ENCODE measurements around the gene KLRK1. TPM values are rescaled to one million over a fixed set of nuclear protein-coding genes. Genes with fewer than 3 reads are reported as not detected.
A peak's percentile ranks its signal among the peaks of the same experiment; 100 is the strongest.
"Not testable (repeated sequence)": the region's sequence is repeated elsewhere in the genome, so short reads cannot be mapped to it uniquely, and the experiment has no call there.

The KLRK1 gene
- total RNA-seq, 1 donor: under 0.01 TPM

GRCh38 chr12:10339053-10339840, 50.6 kb downstream of the KLRK1 start:
- no peak for TF ChIP-seq CTCF (IDR thresholded peaks at IDR 0.05; ENCODE audit: extremely low read depth, low read depth, low read length)
- Histone ChIP-seq H3K4me3 (ENCODE audit: insufficient read depth, low read length) (no peak overlapping the region), H3K4me1 (ENCODE audit: insufficient read depth, low read length) (peaks cover 4% of the 10 kb centered on the region), H3K27ac (ENCODE audit: low read depth, low read length) (no peak overlapping the region), H4K20me1 (ENCODE audit: insufficient read depth, low read length) (no peaks in the 10 kb centered on the region), H3K27me3 (ENCODE audit: insufficient read depth, low read length) (no peaks in the 10 kb centered on the region), H2AFZ (ENCODE audit: low read length) (peak overlapping the region; percentile 47), H3K4me2 (ENCODE audit: insufficient read depth, low read length) (no peak overlapping the region), H3K9me3 (ENCODE audit: low read depth, low read length) (no peaks in the 10 kb centered on the region), H3K36me3 (ENCODE audit: insufficient read depth, low read length) (no peaks in the 10 kb centered on the region), H3K79me2 (ENCODE audit: insufficient read depth, low read length) (no peaks in the 10 kb centered on the region)
- no peak for DNase-seq (ENCODE audit: insufficient read length, low spot score, missing footprints)

DNA sequence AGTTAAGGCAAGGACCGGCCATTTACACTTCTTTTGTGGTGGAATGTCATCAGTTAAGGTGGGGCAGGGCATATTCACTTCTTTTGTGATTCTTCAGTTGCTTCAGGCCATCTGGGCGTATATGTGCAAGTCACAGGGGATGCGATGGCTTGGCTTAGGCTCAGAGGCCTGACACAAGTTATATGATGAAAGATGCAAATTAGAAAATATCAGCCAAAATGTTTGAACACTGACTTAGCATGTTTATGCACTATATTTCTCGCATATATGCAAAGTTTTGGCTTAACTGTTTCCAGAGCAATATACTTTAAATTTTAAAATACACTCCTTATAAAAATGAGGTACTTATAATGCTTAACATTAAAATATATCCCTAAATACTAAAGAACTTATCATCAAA, 51.4 kb downstream of the KLRK1 start:
- not testable (repeated sequence) for H3K79me2 ChIP-seq (ENCODE audit: insufficient read depth, low read length); H3K4me2 ChIP-seq (ENCODE audit: insufficient read depth, low read length); DNase-seq (ENCODE audit: insufficient read length, low spot score, missing footprints); H3K36me3 ChIP-seq (ENCODE audit: insufficient read depth, low read length); H3K4me1 ChIP-seq (ENCODE audit: insufficient read depth, low read length); H2AFZ ChIP-seq (ENCODE audit: low read length); H3K9me3 ChIP-seq (ENCODE audit: low read depth, low read length); H3K27me3 ChIP-seq (ENCODE audit: insufficient read depth, low read length); H3K4me3 ChIP-seq (ENCODE audit: insufficient read depth, low read length); H4K20me1 ChIP-seq (ENCODE audit: insufficient read depth, low read length); H3K27ac ChIP-seq (ENCODE audit: low read depth, low read length)

DNA sequence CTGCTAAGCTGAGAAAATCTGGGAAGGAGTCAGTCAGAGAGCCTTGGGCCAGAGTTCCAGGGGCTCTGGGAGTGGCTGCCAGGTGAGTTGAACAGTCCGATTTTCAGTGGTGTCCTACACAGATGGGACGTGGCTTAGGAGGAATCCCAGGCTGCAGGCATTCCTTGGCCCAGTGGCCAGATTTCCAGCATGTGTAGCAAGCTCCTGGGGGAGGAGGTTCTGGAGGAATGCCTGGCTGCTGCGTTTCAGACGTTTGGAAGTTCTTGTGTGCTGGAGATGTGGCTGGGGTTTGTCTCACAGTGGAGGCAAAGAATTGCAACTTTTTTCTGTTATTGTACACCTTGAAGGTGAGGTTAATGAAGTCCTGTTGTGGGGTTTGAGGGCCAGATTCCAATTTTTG, 53.6 kb downstream of the KLRK1 start:
- H3K4me1 ChIP-seq (ENCODE audit: insufficient read depth, low read length); H3K27ac ChIP-seq (ENCODE audit: low read depth, low read length); H4K20me1 ChIP-seq (ENCODE audit: insufficient read depth, low read length); H3K27me3 ChIP-seq (ENCODE audit: insufficient read depth, low read length); H3K79me2 ChIP-seq (ENCODE audit: insufficient read depth, low read length); H3K4me3 ChIP-seq (ENCODE audit: insufficient read depth, low read length); DNase-seq (ENCODE audit: insufficient read length, low spot score, missing footprints); H3K9me3 ChIP-seq (ENCODE audit: low read depth, low read length); H3K4me2 ChIP-seq (ENCODE audit: insufficient read depth, low read length); H2AFZ ChIP-seq (ENCODE audit: low read length); H3K36me3 ChIP-seq (ENCODE audit: insufficient read depth, low read length): not testable (repeated sequence)

- Histone ChIP-seq H4K20me1 (ENCODE audit: insufficient read depth, low read length) (no peaks in the 10 kb centered on the region), H3K27me3 (ENCODE audit: insufficient read depth, low read length) (no peaks in the 10 kb centered on the region), H3K4me1 (ENCODE audit: insufficient read depth, low read length) (no peaks in the 10 kb centered on the region), H3K36me3 (ENCODE audit: insufficient read depth, low read length) (no peaks in the 10 kb centered on the region), H3K79me2 (ENCODE audit: insufficient read depth, low read length) (no peaks in the 10 kb centered on the region), H3K4me2 (ENCODE audit: insufficient read depth, low read length) (no peak overlapping the region), H3K9me3 (ENCODE audit: low read depth, low read length) (no peaks in the 10 kb centered on the region), H3K4me3 (ENCODE audit: insufficient read depth, low read length) (no peak overlapping the region), H3K27ac (ENCODE audit: low read depth, low read length) (no peak overlapping the region), H2AFZ (ENCODE audit: low read length) (no peak overlapping the region)
- TF ChIP-seq CTCF (IDR thresholded peaks at IDR 0.05; ENCODE audit: extremely low read depth, low read depth, low read length): peak; percentile 79
- DNase-seq (ENCODE audit: insufficient read length, low spot score, missing footprints): peak; percentile 68
Observed at GRCh38 chr12:10331642-10332239, 58.1 kb downstream of the KLRK1 start.

DNA sequence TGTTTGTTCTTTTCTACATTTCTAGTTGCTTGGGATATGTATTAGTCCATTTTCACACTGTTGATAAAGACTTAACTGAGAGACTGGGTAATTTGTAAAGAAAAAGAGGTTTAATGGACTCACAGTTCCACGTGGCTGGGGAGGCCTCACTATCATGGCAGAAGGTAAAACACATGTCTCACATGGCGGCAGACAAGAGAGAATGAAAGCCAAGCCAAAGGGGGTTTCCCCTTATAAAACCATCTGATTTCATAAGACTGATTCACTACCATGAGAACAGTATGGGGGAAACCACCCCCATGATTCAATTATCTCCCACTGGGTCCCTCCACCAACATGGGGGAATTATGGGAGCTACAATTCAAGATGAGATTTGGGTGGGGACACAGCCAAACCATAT, 61.1 kb downstream of the KLRK1 start:
- not testable (repeated sequence) for H3K4me2 ChIP-seq (ENCODE audit: insufficient read depth, low read length); H2AFZ ChIP-seq (ENCODE audit: low read length); H3K4me1 ChIP-seq (ENCODE audit: insufficient read depth, low read length); H3K79me2 ChIP-seq (ENCODE audit: insufficient read depth, low read length); H3K27me3 ChIP-seq (ENCODE audit: insufficient read depth, low read length); H3K36me3 ChIP-seq (ENCODE audit: insufficient read depth, low read length); H3K9me3 ChIP-seq (ENCODE audit: low read depth, low read length); DNase-seq (ENCODE audit: insufficient read length, low spot score, missing footprints); H3K27ac ChIP-seq (ENCODE audit: low read depth, low read length); H4K20me1 ChIP-seq (ENCODE audit: insufficient read depth, low read length); H3K4me3 ChIP-seq (ENCODE audit: insufficient read depth, low read length)

Other genes with a start within 250 kb of the KLRK1 start
- gene OLR1, start 217.9 kb downstream of the KLRK1 start, total RNA-seq: under 0.01 and 0.29 TPM in 2 replicates
- not detected in 2 replicates for gene TMEM52B, start 211.0 kb downstream of the KLRK1 start, total RNA-seq
- 64.2 and 65.9 TPM in 2 replicates for gene GABARAPL1, start 177.2 kb downstream of the KLRK1 start, total RNA-seq
- gene KLRD1, start 82.2 kb downstream of the KLRK1 start, total RNA-seq: 0.29 and 0.36 TPM in 2 replicates
- not detected in 2 replicates for gene KLRC4, start 19.7 kb upstream of the KLRK1 start, total RNA-seq
- gene KLRC3, start 30.6 kb upstream of the KLRK1 start, total RNA-seq: 0.72 TPM in 1 of 2 replicates, not detected in the other
- gene KLRC2, start 46.0 kb upstream of the KLRK1 start, total RNA-seq: 0.36 and 0.88 TPM in 2 replicates
- gene KLRC1, start 63.3 kb upstream of the KLRK1 start, total RNA-seq: not detected in 2 replicates
- 2.5 and 2.9 TPM in 2 replicates for gene EIF2S3B, start 115.8 kb upstream of the KLRK1 start, total RNA-seq
- gene MAGOHB, start 223.6 kb upstream of the KLRK1 start, total RNA-seq: 16.3 and 18.0 TPM in 2 replicates